Stimulated activated CD8-positive, alpha-beta memory T cell treated with anti-CD3 and anti-CD28 coated beads, Interleukin-12 subunit alpha, Interleukin-12 subunit beta, amount 100 ng/mL, for 4 hours (primary cell): Measurements from ENCODE around the gene IPO5.

Experiments
- DNase-seq: peaks from one replicate; pipeline ENCODE4 v3.0.0-alpha.2; 2020; ENCODE audit warnings: low read depth

IPO5 gene

DNA sequence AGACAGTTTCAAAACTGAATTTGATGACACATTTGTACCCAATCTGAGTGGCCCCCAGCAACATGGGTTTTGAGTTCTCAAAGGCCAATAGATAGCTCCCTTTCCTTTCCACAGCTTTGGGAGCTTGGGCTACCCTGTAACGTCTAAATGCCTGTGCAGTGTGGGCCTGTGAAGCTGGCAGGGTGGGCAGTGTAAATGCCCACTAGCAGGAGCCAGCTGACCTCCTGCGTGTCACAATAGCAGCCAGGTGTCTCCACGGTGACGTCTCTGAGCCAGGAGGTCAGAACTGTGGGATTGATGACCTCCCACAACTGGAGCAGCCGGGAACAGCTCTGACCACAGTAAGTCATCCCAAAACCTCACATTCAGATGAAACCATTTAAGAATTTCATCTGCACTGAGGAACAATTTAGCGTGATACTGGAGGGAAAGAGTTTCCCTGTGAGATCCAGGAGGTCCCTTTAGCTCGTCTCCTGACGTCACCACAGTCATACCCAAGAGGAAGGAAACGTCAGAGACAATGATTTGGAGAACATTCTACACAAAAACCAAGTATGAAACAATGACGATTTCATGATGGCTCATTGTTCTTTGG is at the start of gene IPO5:
TSS of gene IPO5 (plus strand) at position 300 of the 595 bp plus-strand sequence. CDS start 23,022 bp downstream, outside the sequence.
- no peak for DNase-seq

- no peak for DNase-seq
Observed at GRCh38 chr13:97904059-97904458, 49.4 kb upstream of the IPO5 start.

GRCh38 chr13:97905517-97905916 is 48.0 kb upstream of the IPO5 start:
- no peak for DNase-seq

- no peak for DNase-seq
Observed at GRCh38 chr13:97911311-97912138, 42.0 kb upstream of the IPO5 start.

DNA sequence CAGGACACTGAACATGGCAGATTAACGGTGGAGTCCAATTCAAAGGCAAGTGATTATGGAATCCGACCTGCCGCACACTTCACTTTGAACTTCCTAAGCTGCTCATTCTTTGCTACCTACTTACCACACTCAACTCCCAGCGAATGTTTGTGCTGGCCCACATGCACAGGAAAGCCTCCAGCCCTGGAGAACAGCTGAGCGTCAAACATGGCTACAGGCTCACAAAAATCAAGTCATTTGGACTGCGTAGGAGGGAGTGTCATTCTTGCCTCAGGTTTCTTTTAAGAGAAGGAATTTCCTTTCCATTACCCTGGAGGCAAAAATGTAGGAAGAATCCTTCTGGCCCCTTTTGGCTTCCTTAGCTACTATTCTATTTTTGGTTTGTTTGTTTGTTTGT is 41.3 kb upstream of the IPO5 start:
- no peak for DNase-seq

- no peak for DNase-seq
Observed at GRCh38 chr13:97913206-97913605, 40.3 kb upstream of the IPO5 start.

DNA sequence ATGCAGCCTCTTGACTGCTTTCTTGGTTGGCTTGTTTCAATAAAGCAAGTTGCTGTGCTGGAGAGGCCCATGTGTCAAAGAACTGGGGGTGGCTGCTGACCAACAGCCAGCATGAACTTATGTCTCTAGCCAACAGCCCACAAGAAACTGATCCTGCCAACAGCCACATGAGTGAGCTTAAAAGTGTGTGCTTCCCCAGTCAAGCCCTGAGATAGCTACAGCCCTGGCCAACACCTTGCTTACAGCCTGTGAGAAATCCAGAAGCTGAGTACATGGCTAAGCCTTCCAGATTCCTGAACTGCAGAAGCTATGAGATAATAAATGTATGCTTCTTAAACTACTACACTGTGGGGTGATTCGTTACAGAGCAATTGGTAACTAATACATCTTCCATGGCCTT is 38.9 kb upstream of the IPO5 start:
- no peak for DNase-seq

- DNase-seq, result no peak
Observed at GRCh38 chr13:97921176-97921816, 32.2 kb upstream of the IPO5 start.

DNA sequence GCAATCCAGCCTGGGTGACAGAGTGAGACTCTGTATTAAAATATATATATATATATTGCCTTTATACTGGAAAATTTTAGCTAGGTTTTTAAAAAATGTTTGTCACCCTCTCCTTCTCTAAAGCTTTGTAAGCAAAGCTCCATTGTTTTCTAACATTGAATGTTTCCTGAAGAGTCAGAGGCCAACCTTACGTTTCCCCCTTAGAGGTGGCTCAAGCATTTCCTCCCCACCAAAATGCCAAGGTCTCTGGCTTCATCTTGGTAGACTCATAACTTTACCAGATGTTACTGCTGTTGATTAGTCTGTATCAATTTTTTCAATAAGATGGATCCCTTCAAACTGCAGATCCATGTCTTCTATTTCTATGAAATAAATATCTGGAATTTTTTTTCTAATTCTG is 25.2 kb upstream of the IPO5 start:
- DNase-seq, result no peak

DNA sequence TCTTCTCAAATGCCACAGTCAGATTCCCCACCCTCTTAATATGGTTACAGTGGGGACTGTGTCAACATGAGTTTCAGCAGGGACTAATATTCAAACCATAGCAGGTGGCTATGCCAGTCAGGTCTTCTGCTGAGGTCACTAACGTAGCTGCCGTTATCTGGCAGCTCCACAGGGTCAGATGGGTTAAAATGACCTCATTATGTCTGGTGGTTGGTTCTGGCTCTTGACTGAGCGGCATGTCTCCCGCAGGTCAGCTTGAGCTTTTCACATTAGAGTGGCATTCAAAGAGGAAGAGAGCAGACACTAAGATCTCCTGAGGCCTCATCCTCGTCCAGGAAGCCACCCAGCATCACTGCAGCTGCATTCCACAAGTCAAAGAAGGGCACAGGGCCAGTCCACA is 21.4 kb upstream of the IPO5 start:
- no peak for DNase-seq

DNA sequence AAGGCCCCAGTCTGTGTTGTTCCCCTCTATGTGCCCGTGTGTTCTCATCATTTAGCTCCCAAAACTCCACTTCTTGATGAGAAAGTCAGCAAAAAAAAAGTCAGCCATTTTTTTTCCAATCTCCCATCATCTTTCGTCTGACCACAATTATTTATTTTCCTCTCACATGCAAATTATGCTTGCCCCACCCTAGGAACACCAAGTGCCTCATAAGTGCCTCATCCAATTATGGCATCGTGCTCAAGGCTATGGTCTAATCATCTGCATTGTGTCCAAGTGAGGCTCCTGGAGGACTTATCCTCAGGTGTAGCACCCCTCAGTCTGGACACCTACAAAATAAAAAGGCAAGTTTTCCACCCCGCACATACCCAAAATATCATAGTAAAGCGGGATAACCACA is 20.8 kb upstream of the IPO5 start:
- DNase-seq, result no peak

- no peak for DNase-seq
Observed at GRCh38 chr13:97933776-97934175, 19.7 kb upstream of the IPO5 start.

GRCh38 chr13:97934590-97934989 is 18.9 kb upstream of the IPO5 start:
- DNase-seq, result no peak

DNA sequence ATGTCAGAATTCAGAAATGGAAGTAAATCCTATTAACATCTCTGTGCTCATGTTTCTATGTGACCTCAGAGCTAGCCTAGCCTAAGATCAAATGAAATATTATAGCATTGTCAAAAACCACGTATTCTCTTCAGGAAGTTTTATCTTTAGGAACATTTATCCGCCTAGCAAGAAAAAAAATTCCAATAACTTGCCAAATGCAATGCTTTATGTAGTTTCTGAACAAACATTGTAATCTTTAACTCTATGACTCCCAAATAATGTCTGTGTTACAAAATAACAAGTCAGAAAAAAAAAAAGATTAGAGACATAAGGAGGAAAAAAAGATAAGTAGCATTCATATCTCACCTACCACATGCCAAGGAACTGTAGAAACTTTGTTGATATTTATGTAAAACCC is 18.4 kb upstream of the IPO5 start:
- no peak for DNase-seq

GRCh38 chr13:97936036-97936435 is 17.4 kb upstream of the IPO5 start:
- DNase-seq, result no peak

DNA sequence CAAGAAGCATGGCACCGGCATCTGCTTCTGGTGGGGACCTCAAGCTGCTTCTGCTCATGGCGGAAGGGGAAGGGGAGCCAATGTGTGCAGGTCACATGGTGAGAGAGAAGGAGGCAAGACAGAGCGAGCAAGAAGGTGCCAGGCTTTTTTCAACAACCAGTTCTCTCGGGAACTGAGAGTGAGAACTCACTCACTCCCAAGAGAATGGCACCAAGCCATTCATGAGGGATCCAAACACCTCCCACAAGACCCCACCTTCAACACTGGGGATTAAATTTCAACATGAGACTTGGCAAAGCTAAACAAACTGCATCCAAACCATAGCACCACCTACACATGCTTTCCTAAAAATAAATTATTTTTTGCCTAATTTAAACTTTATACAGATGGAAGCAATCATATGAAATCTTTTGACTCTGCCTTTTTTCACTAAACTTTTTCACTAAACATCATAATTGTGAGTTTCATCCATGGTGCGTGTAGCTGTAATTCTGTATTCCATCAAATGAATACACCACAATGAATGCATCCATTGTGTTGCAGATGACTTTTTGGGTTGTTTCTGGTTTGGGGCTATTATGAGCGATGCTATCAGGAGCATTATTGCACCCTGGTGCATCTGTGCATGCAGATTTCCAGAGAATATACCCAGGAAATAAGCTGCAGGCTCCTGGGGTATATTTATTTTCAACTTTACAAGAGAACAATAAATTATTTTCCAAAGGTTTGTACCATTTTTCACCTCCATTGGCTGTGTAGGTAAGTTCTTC is 14.6 kb upstream of the IPO5 start:
- no peak for DNase-seq

DNA sequence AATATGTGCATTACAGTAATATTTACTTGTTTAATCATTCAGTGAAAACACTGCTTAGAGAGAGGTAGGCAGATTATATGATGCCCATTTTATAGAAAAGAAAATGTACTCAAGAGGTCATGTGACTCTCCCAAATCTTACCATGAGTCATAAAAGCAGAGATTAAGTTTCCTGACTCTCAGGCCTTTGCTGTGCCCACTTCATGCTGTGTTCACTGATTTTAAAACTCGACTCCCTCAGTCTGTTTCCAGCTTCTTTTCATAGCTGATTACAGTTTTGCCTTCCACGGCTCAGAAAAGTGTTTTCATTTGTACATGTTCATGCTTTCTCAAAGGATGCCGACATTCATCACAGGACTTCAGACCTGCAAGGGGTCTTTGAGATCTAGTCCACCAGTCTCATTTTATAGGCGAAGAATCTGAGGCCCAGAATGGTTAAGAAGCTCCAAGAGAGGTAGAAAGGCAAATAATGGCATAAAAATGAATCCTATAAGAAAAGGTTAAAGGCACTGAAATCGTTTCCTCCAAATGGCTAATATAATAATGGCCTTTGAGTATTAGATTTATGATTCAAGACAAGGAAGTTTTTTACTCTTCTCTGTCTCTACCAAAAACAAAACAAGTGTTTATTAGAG is 9.0 kb upstream of the IPO5 start:
- DNase-seq, result no peak

DNA sequence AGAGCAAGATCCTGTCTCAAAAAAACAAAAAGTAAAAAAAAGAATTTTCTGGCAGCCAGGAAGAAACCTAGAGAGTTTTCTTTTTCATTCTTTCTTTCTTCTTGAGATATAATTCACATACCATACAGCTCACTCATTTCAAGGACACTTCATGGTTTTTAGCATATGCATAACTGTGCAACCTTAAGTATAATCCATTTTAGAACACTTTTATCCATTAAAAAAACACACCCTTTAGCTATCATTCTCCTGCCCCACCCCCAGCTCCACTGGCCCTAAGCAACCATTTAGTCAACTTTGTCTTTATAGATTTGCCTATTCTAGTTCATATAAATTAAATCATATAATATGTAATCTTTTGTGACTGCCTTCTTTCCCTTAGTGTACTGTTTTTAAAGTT is 8.1 kb upstream of the IPO5 start:
- no peak for DNase-seq

DNA sequence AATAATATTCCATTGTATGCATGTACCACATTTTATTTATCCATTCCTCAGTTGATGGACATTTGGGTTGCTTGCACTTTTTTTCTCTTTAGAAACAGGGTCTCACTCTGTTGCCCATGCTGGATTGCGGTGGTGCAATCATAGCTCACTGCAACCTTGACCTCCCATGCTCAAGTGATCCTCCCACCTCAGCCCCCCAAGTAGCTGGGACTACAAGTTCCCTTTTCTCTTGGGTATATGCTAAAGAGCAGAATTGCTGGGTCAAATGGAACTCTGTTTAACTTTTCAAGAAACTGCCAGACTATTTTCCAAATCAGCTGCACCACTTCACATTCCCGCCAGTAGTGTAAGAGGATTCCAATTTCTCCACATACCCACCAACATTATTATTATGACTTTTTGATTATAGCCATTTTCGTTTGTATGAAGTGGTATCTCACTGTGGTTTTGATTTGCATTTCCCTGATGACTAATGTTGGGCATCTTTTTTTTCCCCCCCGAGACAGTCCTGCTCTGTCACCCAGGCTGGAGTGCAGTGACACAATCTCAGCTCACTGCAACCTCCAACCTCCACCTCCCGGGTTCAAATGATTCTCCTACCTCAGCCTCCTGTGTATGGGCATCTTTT is 7.6 kb upstream of the IPO5 start:
- DNase-seq, result no peak

- DNase-seq, result no peak
Observed at GRCh38 chr13:97946951-97947588, 6.4 kb upstream of the IPO5 start.

GRCh38 chr13:97948041-97948440 is 5.4 kb upstream of the IPO5 start:
- no peak for DNase-seq
